ENCODE results near the gene RAP1GDS1.

RAP1GDS1 gene

GRCh38 chr4:98319021-98319420, 57.8 kb downstream of the RAP1GDS1 start:
- ATAC-seq: no peak
- TF ChIP-seq ESRRG (CRISPR knock-in tag; IDR thresholded peaks at IDR 0.05) (no peak), ZNF565 (CRISPR knock-in tag; conservative IDR thresholded peaks at IDR 0.05; ENCODE audit: low read depth) (no peak), PATZ1 (CRISPR knock-in tag; IDR thresholded peaks at IDR 0.05; ENCODE audit: borderline replicate concordance) (no peak), PPARA (CRISPR knock-in tag; IDR thresholded peaks at IDR 0.05; ENCODE audit: borderline replicate concordance) (no peak), TCF4 (CRISPR knock-in tag; IDR thresholded peaks at IDR 0.05; ENCODE audit: borderline replicate concordance) (no peak)
- TF ChIP-seq, protein P1, sequence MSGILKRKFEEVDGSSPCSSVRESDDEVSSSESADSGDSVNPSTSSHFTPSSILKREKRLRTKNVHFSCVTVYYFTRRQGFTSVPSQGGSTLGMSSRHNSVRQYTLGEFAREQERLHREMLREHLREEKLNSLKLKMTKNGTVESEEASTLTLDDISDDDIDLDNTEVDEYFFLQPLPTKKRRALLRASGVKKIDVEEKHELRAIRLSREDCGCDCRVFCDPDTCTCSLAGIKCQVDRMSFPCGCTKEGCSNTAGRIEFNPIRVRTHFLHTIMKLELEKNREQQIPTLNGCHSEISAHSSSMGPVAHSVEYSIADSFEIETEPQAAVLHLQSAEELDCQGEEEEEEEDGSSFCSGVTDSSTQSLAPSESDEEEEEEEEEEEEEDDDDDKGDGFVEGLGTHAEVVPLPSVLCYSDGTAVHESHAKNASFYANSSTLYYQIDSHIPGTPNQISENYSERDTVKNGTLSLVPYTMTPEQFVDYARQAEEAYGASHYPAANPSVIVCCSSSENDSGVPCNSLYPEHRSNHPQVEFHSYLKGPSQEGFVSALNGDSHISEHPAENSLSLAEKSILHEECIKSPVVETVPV (CRISPR knock-in tag; IDR thresholded peaks at IDR 0.05): no peak

DNA sequence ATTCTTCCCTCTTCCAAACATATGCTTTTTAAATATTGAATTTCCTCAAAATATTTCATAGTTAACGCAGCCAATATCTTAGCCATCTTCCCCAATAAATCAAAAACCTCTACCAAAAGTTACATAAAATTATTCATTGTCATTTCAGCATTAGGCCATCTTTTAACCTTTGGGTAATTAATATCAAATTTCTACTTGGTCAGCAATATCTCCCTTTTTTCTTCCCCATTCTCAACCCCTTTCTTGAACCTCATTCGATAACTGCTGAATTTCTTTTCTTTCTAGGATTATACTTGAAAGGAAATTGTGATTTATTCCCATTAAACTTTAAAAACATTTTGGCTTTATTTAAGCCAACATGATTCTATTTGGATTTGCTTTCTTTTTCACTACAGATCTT, 65.0 kb downstream of the RAP1GDS1 start:
- ATAC-seq: no peak
- TF ChIP-seq PPARA (CRISPR knock-in tag; IDR thresholded peaks at IDR 0.05; ENCODE audit: borderline replicate concordance) (no peak), BACH2 (CRISPR knock-in tag; IDR thresholded peaks at IDR 0.05; ENCODE audit: borderline replicate concordance) (no peak), GLIS3 (CRISPR knock-in tag; IDR thresholded peaks at IDR 0.05) (no peak), ZFP30 (CRISPR knock-in tag; IDR thresholded peaks at IDR 0.05) (no peak), ZNF8 (CRISPR knock-in tag; IDR thresholded peaks at IDR 0.05) (no peak), SNAI2 (CRISPR knock-in tag; IDR thresholded peaks at IDR 0.05) (no peak), ZC3H10 (CRISPR knock-in tag; IDR thresholded peaks at IDR 0.05) (no peak), RARB (CRISPR knock-in tag; IDR thresholded peaks at IDR 0.05) (no peak), CREB5 (CRISPR knock-in tag; IDR thresholded peaks at IDR 0.05; ENCODE audit: low read depth) (no peak), ISL1 (CRISPR knock-in tag; IDR thresholded peaks at IDR 0.05) (no peak), TCF4 (CRISPR knock-in tag; IDR thresholded peaks at IDR 0.05; ENCODE audit: borderline replicate concordance) (no peak), ZFP3 (CRISPR knock-in tag; IDR thresholded peaks at IDR 0.05) (no peak), ZNF565 (CRISPR knock-in tag; conservative IDR thresholded peaks at IDR 0.05; ENCODE audit: low read depth) (no peak), ZNF70 (CRISPR knock-in tag; IDR thresholded peaks at IDR 0.05) (no peak), PATZ1 (CRISPR knock-in tag; IDR thresholded peaks at IDR 0.05; ENCODE audit: borderline replicate concordance) (no peak), TSHZ2 (CRISPR knock-in tag; IDR thresholded peaks at IDR 0.05) (no peak), ARNTL (CRISPR knock-in tag; IDR thresholded peaks at IDR 0.05; ENCODE audit: borderline replicate concordance, low read depth) (no peak)
- TF ChIP-seq, protein P2, sequence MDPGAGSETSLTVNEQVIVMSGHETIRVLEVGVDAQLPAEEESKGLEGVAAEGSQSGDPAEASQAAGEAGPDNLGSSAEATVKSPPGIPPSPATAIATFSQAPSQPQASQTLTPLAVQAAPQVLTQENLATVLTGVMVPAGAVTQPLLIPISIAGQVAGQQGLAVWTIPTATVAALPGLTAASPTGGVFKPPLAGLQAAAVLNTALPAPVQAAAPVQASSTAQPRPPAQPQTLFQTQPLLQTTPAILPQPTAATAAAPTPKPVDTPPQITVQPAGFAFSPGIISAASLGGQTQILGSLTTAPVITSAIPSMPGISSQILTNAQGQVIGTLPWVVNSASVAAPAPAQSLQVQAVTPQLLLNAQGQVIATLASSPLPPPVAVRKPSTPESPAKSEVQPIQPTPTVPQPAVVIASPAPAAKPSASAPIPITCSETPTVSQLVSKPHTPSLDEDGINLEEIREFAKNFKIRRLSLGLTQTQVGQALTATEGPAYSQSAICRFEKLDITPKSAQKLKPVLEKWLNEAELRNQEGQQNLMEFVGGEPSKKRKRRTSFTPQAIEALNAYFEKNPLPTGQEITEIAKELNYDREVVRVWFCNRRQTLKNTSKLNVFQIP (CRISPR knock-in tag; IDR thresholded peaks at IDR 0.05; ENCODE audit: borderline replicate concordance, low read depth): no peak
- TF ChIP-seq, protein P1 (CRISPR knock-in tag; IDR thresholded peaks at IDR 0.05): no peak

All from SK-N-SH treated with all-trans-retinoic acid at 6 μM for 48 hours (cell line).